ENCODE data around the gene RPTOR.
A peak's percentile ranks its signal among the peaks of the same experiment; 100 is the strongest.

Gene RPTOR

DNA sequence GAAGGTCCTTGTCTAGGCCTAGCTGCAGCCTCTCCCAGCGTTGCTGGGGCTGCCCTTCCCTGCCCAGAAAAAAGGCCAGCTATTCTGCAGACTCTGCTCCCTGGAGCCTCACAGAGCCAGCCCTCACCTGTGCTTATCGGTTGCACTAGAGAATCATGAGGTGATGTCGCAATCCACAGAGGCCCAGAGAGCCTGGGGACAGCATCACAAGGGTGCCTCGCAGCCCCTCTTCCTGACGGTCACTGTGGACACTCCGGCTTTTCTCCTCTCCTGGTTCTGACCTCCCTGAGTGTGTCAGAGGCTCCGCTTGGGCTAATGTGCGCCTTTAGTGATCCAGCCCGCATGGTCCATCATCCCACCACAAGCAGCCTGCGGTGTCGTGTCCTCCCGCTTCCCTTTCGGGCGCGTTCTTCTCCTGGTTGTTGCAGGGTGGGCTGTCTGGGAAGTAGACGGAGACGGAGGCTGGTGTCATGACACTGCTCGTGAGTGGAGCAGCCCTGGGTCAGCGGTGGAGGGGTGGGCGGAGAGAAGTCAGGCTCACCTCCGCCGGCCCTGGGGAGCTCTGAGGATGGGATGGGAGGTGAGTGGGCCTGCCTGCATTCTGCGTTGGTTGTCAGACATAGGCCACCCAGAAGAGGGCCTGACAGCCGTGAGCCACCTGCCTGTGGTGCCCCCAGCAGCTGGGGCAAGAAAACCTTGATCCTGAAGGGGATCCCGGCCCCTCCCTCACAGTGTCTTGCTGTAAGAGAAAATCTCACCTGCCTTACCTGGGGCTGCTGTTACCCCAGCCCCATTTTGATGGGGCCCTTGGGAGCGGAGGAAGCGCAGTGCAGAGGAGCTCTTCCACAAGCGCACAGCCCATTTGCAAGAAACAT, 281.1 kb downstream of the RPTOR start:
- no peak for DNase-seq

DNA sequence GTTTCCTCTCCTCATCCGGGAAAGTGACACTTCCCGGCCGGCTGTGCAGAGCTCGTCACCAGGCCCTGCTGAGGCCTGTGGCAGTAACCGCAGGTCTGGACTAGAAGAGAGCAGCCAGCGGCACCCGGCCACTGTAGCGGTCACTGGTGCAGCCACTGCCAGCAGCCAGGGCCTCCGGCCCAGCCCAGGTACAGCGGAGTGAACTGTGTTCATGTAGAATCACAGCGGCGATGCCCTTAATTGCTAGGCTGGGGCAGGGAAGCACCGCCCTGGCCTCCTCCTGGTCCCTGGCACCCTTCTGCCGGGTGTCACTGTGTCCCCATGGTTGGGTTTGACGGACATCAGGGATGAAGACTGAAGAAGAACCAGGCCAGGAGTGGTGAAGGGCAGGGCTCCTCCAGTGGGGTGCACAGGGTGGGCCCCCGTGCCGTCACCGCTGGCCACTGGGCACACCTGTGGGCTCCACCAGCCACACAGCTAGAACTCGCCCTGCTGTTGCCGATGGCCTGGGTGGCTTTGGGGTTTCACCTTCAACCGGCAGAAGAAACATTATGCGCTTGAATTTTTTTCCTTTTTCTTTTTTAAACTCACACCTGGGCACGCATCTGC, 281.8 kb downstream of the RPTOR start:
- DNase-seq: no peak

DNA sequence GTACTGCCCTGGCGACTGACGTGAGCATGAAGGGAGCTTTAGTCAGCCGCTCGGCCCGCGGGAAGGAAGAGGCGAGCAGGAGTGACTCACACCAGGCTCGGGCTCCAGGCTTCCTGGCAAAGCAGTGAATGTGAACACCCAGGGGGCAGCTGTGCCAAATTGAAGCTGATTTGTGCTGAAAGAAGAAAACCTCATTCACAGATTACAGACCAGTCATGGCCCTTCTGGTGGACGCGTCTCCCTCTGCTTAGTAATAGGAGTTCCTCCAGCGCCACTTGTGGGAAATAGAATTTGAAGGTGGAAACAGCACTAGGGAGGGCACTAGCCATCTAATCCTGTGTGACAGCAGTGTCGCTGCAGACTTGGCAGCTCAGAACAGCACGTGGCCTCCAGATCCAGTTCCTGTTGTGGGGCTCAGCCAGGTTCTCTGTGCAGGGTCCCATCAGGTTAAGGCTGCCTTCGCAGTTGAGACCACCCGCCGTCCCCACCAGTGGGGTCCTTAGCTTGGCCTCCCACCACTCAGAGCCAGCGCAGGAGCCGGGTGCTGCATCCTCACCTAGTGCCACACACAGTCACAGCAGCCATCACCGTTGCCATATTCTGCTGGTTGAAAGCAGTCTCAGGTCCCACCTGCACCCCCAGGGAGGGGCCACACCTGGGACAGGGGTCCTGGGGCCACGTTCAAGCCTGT, 282.5 kb downstream of the RPTOR start:
- peak; percentile 26 for DNase-seq

DNA sequence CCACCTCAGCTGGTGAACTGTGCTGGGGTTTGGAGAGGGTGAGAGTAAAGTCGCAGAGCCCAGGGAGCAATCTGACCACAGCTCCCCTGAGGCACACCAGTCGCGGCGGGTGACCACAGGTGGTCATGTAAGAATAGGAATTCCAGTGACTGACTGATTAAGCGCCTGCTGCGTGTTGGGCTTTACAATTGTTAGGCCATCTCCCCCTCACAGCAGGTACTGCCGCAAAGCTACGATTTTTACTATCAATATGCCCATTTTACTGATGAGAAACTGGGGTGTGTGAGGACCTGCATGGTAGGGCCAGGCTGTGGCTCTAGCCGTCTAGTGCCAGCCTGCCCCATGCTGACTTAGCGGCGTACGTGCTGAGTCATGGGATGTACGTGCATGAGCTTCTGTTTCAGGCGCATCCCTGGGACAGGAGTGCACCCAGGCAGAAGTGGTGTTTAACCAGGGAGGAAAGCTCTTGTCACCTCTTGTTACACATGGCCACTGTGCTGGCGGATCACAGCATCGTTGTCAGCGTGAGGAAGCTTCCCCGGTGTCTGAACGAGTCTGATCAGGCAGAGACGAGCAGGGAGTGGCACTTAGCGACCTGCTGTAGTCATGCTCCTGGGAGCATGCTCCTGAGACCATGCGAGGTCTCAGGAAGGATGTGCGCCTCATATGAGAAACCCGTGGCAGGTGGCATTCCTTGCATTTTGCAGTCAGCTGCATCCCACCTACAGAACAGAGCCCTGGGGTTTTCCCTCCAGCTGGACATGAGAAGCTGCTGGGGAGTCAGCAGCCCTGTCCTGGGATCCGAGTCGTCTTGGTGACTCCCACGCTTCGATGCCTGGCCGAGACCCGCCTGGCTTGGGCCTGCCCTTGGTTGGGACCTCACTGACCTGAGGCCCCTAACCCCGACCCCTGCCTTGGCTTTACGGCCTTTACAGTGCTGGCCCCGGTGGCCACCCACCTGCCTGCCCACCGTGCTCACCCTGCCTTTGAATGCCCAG, 283.3 kb downstream of the RPTOR start:
- peak; percentile 43 for DNase-seq

DNA sequence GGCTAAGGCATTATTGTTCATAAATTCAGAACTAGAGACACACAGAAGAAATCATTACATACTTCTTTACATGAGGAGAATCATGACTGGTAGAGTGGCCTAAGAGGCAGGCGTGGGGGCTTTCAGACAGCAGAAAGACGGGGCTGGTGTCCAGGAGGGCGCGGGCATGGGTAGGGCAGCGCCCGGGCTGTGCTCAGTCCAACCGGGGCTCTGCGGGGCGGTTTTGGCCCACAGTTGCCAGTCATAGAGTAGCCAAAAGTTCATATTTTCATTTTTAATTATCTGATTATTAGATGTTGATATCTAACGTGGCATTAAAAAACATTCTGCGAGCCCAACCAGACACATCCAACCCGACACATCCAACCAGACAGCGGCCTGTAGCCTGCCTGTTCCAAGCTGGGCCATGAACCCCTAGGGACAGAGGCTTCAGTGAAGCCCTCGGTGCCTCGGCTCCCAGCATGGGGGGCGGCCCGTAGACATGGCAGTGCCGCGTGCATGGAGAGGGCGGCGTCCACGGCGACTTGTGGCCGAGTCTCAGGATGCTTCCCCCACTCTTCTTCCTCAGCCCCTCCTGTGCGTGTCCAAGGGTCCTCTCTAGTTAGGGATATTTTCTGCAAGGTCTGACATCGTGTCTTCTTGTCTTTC, 284.7 kb downstream of the RPTOR start:
- DNase-seq: no peak

DNA sequence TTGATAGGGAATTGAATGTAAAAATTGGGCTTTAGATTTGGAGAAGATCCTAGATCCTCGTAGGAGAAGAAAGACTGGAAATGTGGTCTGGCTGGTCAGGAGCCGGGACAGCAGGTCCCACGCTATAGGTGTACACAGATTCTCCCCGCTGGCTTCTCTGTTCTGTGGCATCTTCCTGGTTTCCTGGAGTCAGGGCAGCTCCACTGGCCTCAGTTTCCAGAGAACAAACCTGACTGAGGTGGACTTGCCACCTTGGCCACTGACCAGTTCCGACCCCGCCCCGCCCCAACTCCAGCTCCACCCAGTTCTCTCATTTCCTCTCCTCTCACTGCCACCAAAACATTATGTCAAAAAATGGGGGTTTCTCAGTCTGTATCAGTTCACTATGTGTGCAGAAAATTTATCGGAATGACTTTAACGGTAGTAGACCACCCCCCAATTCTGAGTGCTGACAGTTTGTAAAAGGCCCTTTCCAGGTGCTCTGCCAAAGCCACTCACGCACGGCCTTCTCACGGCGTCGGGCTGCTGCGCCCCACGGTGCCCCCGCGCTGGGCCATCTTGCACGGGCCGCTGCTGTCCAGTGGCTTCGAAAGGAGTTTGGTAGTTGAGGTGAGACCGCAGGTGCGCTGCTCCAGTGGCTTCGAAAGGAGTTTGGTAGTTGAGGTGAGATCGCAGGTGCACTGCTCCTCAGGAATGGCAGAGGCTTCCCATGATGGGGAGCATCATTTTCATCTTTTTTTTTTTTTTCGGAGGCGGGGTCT, 285.6 kb downstream of the RPTOR start:
- no peak for DNase-seq

DNA sequence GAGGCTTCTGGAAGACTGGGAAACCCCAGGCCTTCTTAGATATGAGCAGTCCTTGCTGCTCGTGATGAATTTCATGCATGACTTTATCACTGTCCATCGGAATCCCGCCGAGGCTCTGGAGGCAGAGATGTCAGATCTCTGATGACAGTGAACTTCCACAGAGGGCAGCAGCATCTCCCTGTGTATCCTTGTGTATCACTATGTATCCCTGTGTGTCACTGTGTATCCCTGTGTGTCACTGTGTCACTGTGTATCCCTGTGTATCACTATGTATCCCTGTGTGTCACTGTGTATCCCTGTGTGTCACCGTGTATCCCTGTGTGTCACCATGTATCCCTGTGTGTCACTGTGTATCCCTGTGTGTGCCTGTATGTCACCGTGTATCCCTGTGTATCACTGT, 286.9 kb downstream of the RPTOR start:
- DNase-seq: no peak

DNA sequence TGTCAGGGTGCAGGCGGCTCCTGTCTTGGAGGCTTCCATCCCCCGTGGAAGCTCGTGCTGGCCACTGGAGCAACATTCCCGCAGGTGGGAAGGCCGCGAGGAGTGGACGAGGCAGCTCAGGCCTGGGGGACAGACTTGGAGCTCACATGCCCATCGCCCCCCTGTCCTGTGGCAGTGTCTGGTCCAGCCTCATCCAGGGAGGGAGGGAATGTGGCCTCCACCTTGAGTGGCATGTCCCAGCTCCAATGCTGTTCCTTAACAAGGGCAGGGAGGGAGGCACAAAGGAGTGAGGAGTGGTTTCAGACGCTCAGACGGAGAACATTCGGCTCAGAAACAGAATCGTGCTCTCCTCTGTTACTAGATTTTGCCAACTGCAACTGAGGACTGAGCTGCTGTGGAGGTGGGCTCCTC, 287.6 kb downstream of the RPTOR start:
- peak; percentile 25 for DNase-seq

DNA sequence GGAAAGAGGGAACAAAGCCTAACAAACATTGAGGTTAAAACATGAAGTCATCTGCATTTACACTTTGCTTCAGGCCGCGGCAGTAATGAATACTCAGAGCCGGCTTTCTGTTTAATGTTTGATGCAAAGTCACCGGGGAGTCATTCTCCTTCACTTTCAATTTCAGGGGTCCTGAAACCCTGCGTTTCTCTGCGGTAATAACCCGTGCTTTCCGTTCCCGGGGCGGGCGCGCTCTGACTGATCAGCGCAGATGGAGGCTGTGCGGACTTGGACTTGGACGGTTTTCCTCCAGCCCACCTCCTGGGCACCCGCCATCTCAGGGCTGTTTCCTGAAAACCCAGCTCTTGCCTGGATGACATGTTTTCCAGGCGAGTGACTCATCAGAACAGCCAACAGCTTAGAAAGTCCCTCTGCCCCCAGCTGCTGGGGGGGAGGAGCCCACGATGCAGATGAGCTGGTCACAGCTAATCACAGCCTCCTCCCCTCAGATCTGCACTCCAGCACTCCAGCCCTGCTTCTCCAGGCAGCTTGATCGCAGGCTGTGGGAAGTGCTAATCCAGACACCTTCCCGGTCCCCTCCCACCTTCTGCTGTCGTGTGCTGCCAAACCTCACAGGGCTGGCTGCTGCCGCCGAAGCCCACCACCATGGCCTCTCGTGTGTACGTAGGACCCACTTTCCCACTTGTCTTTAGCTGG, 288.4 kb downstream of the RPTOR start:
- peak; percentile 83 for DNase-seq

DNA sequence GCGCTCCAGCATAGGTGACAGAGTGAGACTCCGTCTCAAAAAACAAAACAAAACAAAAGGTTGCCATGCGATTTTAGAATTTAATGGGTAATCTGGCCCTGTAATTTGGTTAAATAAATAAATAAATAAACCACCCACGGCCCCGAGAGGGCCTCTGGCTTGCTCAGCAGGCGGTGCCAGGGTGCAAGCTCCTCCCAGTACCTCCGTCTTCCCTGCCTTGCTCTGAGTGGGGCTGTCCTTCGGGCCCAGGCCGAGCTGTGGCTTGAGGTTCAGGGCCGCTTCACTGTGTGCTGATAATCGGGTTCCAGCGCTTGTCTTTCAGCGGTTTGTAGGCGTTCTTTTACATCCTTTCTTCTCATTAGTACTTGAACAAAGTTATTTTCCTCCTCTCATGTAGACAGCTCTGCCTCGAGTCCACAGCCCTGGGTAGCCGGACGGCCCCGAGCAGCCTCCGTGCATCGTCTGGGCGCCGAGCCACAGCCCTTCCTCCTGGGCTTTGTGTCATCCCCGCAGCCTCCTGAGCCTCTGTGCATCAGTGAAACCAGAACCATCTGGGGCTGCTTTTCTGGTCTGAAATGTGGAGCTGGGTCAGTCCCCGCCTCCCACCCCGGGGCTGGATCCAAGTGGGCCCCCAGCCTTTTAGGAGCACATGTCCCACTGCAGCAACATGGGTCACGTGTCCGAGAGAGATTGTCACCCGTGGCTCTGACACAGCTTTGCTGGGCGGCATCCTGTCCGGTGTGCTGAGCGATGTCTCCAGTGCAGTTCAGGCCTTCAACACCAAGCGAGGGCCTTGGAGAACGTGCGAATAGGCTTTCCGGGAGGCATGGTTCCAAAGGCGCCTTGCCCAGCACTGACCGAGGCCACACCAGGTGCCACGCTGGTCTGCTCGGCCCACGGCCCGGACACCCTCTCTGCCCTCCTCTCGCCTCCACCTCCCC, 289.6 kb downstream of the RPTOR start:
- no peak for DNase-seq

DNA sequence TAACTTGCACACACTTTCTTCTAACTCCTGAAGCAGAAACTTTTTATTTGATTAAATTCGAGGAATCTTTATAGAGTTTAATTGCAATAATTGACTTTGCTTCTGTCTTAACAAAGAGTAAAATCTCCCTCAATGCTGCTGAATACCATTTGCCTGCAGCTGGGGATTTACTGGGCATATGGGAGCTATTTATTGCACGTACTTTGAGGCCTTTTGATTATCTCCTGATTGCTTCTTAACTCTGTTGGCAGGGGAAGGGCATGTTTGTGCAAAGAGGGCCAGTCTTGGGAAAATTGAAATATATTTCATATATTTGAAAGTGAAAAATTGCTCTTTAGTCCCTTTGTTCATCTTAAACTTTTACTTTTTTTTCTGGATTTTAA, 290.2 kb downstream of the RPTOR start:
- no peak for DNase-seq

DNA sequence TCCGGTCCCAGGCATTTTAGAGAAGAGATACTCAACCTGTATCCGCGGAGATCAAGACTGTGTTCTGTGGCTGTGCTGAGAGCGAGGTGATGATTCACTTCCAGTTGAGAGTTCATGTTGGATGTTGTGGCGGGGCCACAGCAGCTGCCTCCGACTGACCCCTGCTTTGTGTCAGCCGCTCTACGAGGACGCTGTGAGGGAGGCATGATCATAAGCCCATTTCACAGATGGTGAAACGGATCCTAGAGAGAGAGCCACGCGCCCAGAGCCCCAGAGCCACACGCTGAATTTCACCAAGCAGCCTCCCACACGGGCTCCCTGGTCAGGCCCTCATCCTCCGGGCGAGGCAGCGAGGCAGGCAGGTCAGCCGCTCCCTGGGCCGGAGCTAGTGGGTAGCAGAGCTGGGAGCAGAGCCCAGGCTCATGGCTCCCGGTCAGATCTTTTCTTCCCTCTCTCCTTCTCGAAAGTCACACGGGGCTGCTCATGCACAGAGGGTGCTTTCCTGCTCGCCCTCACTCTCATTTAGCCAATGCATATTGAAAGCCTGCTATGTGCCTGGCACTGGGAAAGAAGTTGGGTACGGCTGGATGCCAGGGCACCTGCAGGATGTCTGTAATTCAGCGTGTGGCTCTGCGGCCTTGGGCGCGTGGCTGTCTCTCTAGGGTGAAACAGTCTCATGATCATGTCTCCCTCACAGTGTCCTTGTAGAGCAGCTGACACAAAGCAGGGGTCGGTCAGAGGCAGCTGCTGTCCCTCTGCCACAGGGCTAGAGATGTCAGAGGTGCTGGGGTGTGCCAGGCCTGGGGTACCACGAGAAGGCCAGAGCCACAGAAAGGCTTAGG, 291.4 kb downstream of the RPTOR start:
- DNase-seq: no peak

DNA sequence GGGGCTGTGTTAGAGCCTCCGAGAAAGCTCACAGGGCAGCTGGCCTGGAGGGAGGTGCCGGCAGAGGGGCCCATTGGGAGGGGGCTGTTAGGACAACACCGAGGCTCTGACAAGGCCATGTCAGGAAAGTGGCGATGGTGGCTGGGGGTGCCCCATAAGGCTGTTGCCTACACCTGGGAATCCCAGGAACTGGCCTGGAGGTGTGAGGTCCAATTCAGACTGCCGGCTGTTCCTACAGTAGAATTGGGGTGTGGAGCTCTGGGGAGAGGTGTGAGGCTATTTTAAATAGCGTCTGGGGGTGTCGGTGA, 292.0 kb downstream of the RPTOR start:
- no peak for DNase-seq

DNA sequence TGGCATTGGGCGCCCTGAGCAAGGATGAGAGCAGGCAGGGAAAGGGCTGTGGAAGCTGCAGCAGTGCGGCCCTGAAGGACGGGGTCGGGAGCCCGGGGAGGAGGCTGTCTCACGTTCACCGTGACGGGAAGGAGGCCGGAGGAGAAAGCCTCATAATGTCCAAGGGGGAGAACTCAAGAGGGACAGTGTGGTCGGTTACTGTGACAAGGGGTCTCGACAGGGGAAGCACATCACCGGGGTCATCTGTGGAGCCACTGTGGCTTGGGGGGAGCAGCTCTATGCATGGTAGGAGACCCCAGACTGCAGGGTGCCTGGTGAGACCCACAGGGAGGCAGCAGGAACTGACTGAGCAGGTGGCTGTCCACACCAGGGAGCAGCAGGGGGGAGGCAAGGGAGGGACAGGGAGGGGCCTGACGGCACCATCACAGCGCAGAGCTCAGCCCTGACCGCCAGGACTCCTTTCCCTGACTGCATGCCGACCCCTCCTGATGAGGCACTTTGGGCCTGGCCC, 292.4 kb downstream of the RPTOR start:
- no peak for DNase-seq

DNA sequence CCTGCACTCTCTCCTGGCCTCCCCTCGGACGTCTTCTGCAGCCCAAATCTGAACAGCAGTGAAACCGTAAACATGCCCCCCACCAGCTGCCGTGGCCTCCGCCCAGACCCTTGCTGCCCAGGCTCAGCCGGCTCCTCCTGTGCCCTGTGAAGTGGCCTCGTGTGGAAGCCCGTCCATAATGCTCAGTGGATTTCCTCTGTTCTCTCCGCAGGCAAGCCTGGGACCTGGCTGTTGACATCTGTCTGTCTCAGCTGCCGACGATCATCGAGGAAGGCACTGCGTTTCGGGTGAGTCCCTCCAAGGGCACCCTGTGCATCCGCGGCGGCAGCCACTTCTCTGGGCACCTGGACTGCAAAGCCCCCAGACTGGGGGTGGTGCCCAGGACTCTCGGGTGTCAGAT, 293.1 kb downstream of the RPTOR start:
- no peak for DNase-seq

DNA sequence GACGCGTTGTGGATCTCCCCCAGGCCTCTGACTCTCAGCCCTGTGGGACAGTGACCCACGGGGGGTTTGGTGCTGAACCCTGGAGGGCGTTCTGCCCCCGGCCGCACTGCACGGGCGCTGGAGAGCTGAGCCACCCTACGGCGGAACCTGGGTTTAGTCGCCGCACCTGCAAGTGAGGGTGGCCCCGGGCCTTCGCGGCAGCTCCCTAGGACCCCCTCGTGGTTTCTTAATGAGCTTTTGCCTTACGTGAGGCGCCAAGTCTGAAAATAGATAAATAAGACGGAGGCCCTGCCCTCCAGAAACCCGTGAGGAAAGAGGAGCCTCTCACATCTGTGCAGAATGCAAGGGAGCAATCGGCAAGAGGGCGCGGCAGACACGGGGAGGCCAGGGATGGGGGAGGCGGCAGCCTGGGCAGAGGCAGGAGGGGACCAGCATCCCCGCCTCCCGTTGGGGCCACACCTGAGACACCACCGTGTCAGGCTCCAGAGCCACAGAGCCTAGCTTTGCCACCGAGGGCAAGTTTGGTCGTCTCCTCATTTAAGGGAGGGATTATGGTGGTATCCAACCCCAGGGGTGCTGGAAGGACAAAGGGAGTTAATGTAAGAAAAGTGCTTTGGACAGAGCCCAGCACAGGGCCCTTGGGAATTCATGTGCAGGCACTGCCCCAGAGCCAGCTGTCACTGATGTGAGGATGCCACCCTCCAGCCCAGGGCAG, 293.8 kb downstream of the RPTOR start:
- DNase-seq: no peak

DNA sequence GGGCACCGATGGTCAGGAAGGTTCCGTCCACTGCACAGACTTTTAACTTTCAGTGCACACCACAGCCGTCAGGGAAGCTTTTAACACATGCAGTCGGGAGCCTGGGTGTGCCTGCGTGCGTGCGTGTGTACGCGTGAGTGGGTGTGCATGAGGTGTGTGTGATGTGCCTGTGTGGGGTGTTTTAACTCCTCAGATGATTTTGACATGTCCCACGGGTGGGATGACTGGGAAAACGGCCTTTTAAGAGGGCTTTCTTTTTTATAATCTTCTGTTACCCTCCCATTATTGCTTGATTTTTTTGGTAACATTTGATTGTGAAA, 294.3 kb downstream of the RPTOR start:
- no peak for DNase-seq

DNA sequence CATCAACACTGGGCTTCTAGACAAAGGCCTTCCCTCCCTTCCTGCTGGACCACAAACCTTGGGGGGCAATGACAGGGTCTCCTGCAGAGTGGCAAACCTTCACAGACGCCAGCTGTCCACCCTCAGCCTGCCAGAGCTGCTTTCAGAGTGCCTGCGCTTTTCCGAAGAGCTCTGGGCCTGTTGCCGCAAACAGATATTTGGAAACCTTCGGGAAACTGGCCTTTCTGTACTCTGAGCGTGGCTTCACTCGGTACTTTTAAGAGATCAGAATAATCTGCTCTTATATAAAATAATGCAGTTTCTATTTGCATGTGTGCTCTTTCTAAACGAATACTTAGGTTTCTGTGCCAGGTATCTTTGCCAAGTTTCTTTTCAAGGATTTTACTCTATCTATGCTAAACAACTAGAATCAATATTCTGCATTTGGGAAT, 294.9 kb downstream of the RPTOR start:
- no peak for DNase-seq

Measured in NCI-H2107 (cell line).